HepG2 (cell line): Measurements from ENCODE around the gene MTHFS.

ENCODE experiments used
- CERS6 ChIP-seq: sonication (generic); formaldehyde crosslinking; IDR thresholded peaks from 2 replicates; pipeline ENCODE4 v1.5.0; 2020; ENCODE audit warnings: missing genetic modification reagents
- CREB1 ChIP-seq, 2 experiments: fragments of 450-650 bp in 1 of 2; IDR thresholded peaks; 2 replicates each; pipeline ENCODE4 v1.6.1; 2016 to 2017; ENCODE audit warnings: control low read depth in 1 of 2, mild to moderate bottlenecking in 1 of 2, missing compliant biosample characterization in 1 of 2, missing genetic modification characterization in 1 of 2
- DPF2 ChIP-seq: sonication (generic); formaldehyde crosslinking; IDR thresholded peaks from 2 replicates; pipeline ENCODE4 v1.4.0; 2020; ENCODE audit warnings: mild to moderate bottlenecking, low read depth, missing genetic modification reagents, borderline replicate concordance
- EP300 ChIP-seq, 3 experiments: sonication (generic) in 1 of 3; formaldehyde crosslinking in 1 of 3; IDR thresholded peaks; 2 replicates each; pipeline versions ENCODE4 v1.5.1 to v1.6.1; 2011 to 2020; ENCODE audit warnings: low read depth in 2 of 3, low read length in 2 of 3, borderline replicate concordance in 1 of 3, improper control_type of control experiment in 1 of 3, mild to moderate bottlenecking in 1 of 3, missing genetic modification reagents in 1 of 3, moderate library complexity in 1 of 3
- ZFP82 ChIP-seq: sonication (generic); formaldehyde crosslinking; IDR thresholded peaks from 2 replicates; pipeline ENCODE4 v1.5.1; 2020; ENCODE audit warnings: mild to moderate bottlenecking, missing genetic modification reagents, borderline replicate concordance
- ZNF777 ChIP-seq: sonication (generic); formaldehyde crosslinking; IDR thresholded peaks from 2 replicates; pipeline ENCODE4 v1.4.0; 2020; ENCODE audit warnings: missing genetic modification reagents
- TF ChIP-seq, protein P1 (sequence below): sonication (generic); formaldehyde crosslinking; IDR thresholded peaks from 2 replicates; pipeline ENCODE4 v1.5.0; 2020; ENCODE audit warnings: mild to moderate bottlenecking, missing genetic modification reagents, moderate library complexity
- TF ChIP-seq, protein P2 (sequence below), 2 experiments: IDR thresholded peaks; 2 replicates each; pipeline ENCODE4 v1.6.1; 2011 to 2012; ENCODE audit warnings: low read length in 2 of 2, borderline replicate concordance in 1 of 2, low read depth in 1 of 2, mild to moderate bottlenecking in 1 of 2, moderate library complexity in 1 of 2

GRCh38 chr15:79914728-79915127 is 17.9 kb upstream of the MTHFS start:
- no peak for TF ChIP-seq DPF2
- TF ChIP-seq CERS6 (CRISPR knock-in tag), result no peak
- TF ChIP-seq ZFP82, result no peak
- no peak for TF ChIP-seq ZNF777
- no peak for TF ChIP-seq CREB1 (IDR thresholded peaks at IDR 0.05)
- no peak for TF ChIP-seq CREB1 (CRISPR knock-in tag; IDR thresholded peaks at IDR 0.05)
- TF ChIP-seq, protein P1, sequence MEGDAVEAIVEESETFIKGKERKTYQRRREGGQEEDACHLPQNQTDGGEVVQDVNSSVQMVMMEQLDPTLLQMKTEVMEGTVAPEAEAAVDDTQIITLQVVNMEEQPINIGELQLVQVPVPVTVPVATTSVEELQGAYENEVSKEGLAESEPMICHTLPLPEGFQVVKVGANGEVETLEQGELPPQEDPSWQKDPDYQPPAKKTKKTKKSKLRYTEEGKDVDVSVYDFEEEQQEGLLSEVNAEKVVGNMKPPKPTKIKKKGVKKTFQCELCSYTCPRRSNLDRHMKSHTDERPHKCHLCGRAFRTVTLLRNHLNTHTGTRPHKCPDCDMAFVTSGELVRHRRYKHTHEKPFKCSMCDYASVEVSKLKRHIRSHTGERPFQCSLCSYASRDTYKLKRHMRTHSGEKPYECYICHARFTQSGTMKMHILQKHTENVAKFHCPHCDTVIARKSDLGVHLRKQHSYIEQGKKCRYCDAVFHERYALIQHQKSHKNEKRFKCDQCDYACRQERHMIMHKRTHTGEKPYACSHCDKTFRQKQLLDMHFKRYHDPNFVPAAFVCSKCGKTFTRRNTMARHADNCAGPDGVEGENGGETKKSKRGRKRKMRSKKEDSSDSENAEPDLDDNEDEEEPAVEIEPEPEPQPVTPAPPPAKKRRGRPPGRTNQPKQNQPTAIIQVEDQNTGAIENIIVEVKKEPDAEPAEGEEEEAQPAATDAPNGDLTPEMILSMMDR (CRISPR knock-in tag), result no peak
- TF ChIP-seq EP300 (IDR thresholded peaks at IDR 0.05; ENCODE audit: low read depth in 2 of 2, low read length in 2 of 2), result no peak
- no peak for TF ChIP-seq EP300 (CRISPR knock-in tag; IDR thresholded peaks at IDR 0.05; ENCODE audit: borderline replicate concordance)
- TF ChIP-seq, protein P2, sequence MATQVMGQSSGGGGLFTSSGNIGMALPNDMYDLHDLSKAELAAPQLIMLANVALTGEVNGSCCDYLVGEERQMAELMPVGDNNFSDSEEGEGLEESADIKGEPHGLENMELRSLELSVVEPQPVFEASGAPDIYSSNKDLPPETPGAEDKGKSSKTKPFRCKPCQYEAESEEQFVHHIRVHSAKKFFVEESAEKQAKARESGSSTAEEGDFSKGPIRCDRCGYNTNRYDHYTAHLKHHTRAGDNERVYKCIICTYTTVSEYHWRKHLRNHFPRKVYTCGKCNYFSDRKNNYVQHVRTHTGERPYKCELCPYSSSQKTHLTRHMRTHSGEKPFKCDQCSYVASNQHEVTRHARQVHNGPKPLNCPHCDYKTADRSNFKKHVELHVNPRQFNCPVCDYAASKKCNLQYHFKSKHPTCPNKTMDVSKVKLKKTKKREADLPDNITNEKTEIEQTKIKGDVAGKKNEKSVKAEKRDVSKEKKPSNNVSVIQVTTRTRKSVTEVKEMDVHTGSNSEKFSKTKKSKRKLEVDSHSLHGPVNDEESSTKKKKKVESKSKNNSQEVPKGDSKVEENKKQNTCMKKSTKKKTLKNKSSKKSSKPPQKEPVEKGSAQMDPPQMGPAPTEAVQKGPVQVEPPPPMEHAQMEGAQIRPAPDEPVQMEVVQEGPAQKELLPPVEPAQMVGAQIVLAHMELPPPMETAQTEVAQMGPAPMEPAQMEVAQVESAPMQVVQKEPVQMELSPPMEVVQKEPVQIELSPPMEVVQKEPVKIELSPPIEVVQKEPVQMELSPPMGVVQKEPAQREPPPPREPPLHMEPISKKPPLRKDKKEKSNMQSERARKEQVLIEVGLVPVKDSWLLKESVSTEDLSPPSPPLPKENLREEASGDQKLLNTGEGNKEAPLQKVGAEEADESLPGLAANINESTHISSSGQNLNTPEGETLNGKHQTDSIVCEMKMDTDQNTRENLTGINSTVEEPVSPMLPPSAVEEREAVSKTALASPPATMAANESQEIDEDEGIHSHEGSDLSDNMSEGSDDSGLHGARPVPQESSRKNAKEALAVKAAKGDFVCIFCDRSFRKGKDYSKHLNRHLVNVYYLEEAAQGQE (IDR thresholded peaks at IDR 0.05; ENCODE audit: borderline replicate concordance in 1 of 2, low read depth in 1 of 2, low read length in 2 of 2), result no peak
